WERI-Rb-1 (cell line): ENCODE measurements around the gene DHX32.
"Not testable (repeated sequence)": the region's sequence is repeated elsewhere in the genome, so short reads cannot be mapped to it uniquely, and the experiment has no call there.

Source experiments
- DNase-seq: peaks from one replicate; pipeline ENCODE4 v3.0.0-alpha.2; 2020
- H3K27ac ChIP-seq: fragments of 250-450 bp; sonication (Bioruptor Pico); 2 replicates; pipeline ENCODE4 v1.5.1; 2020; ENCODE audit warnings: mild to moderate bottlenecking, moderate library complexity
- H3K27me3 ChIP-seq: fragments of 250-450 bp; sonication (Bioruptor Pico); 2 replicates; pipeline ENCODE4 v1.5.1; 2021; ENCODE audit warnings: mild to moderate bottlenecking, low read depth, moderate library complexity; ENCODE audit not compliant: insufficient read depth, severe bottlenecking
- H3K36me3 ChIP-seq: fragments of 250-450 bp; sonication (Bioruptor Pico); 2 replicates; pipeline ENCODE4 v1.5.1; 2020; ENCODE audit warnings: mild to moderate bottlenecking, moderate library complexity
- H3K4me3 ChIP-seq: 2 replicates; pipeline ENCODE4 v1.5.1; 2011; ENCODE audit warnings: low read depth, mild to moderate bottlenecking, control low read depth, low read length
- H3K9me3 ChIP-seq: fragments of 250-450 bp; sonication (Bioruptor Pico); 2 replicates; pipeline ENCODE4 v1.5.1; 2021; ENCODE audit warnings: mild to moderate bottlenecking, moderate library complexity; ENCODE audit not compliant: severe bottlenecking
- CTCF ChIP-seq: IDR thresholded peaks from 2 replicates; pipeline ENCODE4 v1.5.1; 2011; ENCODE audit warnings: low read depth, mild to moderate bottlenecking, control low read depth, inconsistent platforms, low read length

The DHX32 gene

GRCh38 chr10:125881192-125881591, at the start of gene DHX32:
DHX32 (minus strand) TSS chr10:125881292; CDS start chr10:125880824, 468 bp downstream.
- H3K27ac ChIP-seq, result peak within 1 kb of the TSS; percentile 27
- TF ChIP-seq CTCF, result no peak
- peak; percentile 58 for DNase-seq

GRCh38 chr10:125929618-125930017, 48.5 kb upstream of the DHX32 start:
- no peak overlapping the region for H3K4me3 ChIP-seq
- DNase-seq, result no peak
- no peaks in the 10 kb centered on the region for H3K9me3 ChIP-seq
- no peak overlapping the region for H3K27ac ChIP-seq
- no peaks in the 10 kb centered on the region for H3K27me3 ChIP-seq
- no peaks in the 10 kb centered on the region for H3K36me3 ChIP-seq
- no peak for TF ChIP-seq CTCF

More at GRCh38 chr10:125881192-125881591, at the start of gene DHX32:
- Histone ChIP-seq H3K27me3 (no peaks in the 10 kb centered on the region), H3K4me3 (no peak within 1 kb of the TSS), H3K9me3 (no peaks in the 10 kb centered on the region), H3K36me3 (peaks cover 7% of the 10 kb centered on the region; the same call in 1 of the 2 replicates)

GRCh38 chr10:125928928-125929585, 48.0 kb upstream of the DHX32 start:
- H3K27ac ChIP-seq, result peak overlapping the region; percentile 55
- no peak overlapping the region for H3K4me3 ChIP-seq
- TF ChIP-seq CTCF, result no peak
- no peaks in the 10 kb centered on the region for H3K9me3 ChIP-seq
- no peaks in the 10 kb centered on the region for H3K36me3 ChIP-seq
- no peaks in the 10 kb centered on the region for H3K27me3 ChIP-seq
- DNase-seq, result peak; percentile 53

GRCh38 chr10:125927265-125927664, 46.2 kb upstream of the DHX32 start:
- H3K27me3 ChIP-seq, H3K9me3 ChIP-seq, H3K27ac ChIP-seq, DNase-seq, H3K4me3 ChIP-seq, H3K36me3 ChIP-seq: not testable (repeated sequence)

GRCh38 chr10:125926247-125926646, 45.2 kb upstream of the DHX32 start:
- Histone ChIP-seq H3K4me3 (no peak overlapping the region), H3K27me3 (no peaks in the 10 kb centered on the region), H3K36me3 (no peaks in the 10 kb centered on the region), H3K9me3 (no peaks in the 10 kb centered on the region), H3K27ac (no peak overlapping the region)
- no peak for TF ChIP-seq CTCF
- no peak for DNase-seq

GRCh38 chr10:125925262-125925834, 44.3 kb upstream of the DHX32 start:
- DNase-seq, result no peak
- H3K36me3 ChIP-seq, result no peaks in the 10 kb centered on the region
- no peak for TF ChIP-seq CTCF
- no peaks in the 10 kb centered on the region for H3K9me3 ChIP-seq
- H3K27me3 ChIP-seq, result no peaks in the 10 kb centered on the region
- no peak overlapping the region for H3K27ac ChIP-seq
- no peak overlapping the region for H3K4me3 ChIP-seq

GRCh38 chr10:125921643-125922306, 40.7 kb upstream of the DHX32 start:
- H3K27ac ChIP-seq, DNase-seq: not testable (repeated sequence)

GRCh38 chr10:125917704-125918361, 36.7 kb upstream of the DHX32 start:
- not testable (repeated sequence) for H3K9me3 ChIP-seq, H3K36me3 ChIP-seq, H3K4me3 ChIP-seq, DNase-seq, H3K27ac ChIP-seq, H3K27me3 ChIP-seq

More at GRCh38 chr10:125921643-125922306, 40.7 kb upstream of the DHX32 start:
- not testable (repeated sequence) for H3K27me3 ChIP-seq, H3K4me3 ChIP-seq, H3K36me3 ChIP-seq, H3K9me3 ChIP-seq
